ENCODE measurements around the gene MRPL50.

GRCh38 chr9:101417389-101417788, 19.0 kb upstream of the MRPL50 start:
- TF ChIP-seq CTCF (conservative IDR thresholded peaks at IDR 0.05 in 1 of 2, IDR thresholded peaks at IDR 0.05 in 1 of 2; ENCODE audit: low read depth in 1 of 2, low read length in 2 of 2) = no peak
- TF ChIP-seq EZH2 (IDR thresholded peaks at IDR 0.05; ENCODE audit: low read length, missing control alignments) = no peak
